ENCODE measurements around the gene NFATC2.

- TF ChIP-seq CTCF (IDR thresholded peaks at IDR 0.05; ENCODE audit: insufficient read depth, low read length, poor library complexity, severe bottlenecking) (no peak), EZH2phosphoT487 (conservative IDR thresholded peaks at IDR 0.05; ENCODE audit: low read length) (no peak)
These were observed 94.8 kb downstream of the NFATC2 start for GRCh38 chr20:51447765-51448148.

Data from SU-DHL-6 (cell line).